Measurements from ENCODE around the gene SNTG2.

SNTG2 gene

GRCh38 chr2:1309507-1309906 is 358.9 kb downstream of the SNTG2 start:
- no peak for ATAC-seq
- TF ChIP-seq POU6F1 (CRISPR knock-in tag; IDR thresholded peaks at IDR 0.05; ENCODE audit: borderline replicate concordance, low read depth): no peak
- no peak for TF ChIP-seq OSR1 (CRISPR knock-in tag; IDR thresholded peaks at IDR 0.05)
- no peak for TF ChIP-seq TSHZ2 (CRISPR knock-in tag; IDR thresholded peaks at IDR 0.05)
- no peak for TF ChIP-seq SNAI2 (CRISPR knock-in tag; IDR thresholded peaks at IDR 0.05)
- no peak for TF ChIP-seq TCF4 (CRISPR knock-in tag; IDR thresholded peaks at IDR 0.05; ENCODE audit: borderline replicate concordance)
- TF ChIP-seq ZNF70 (CRISPR knock-in tag; IDR thresholded peaks at IDR 0.05): no peak
- no peak for TF ChIP-seq PATZ1 (CRISPR knock-in tag; IDR thresholded peaks at IDR 0.05; ENCODE audit: borderline replicate concordance)
- no peak for TF ChIP-seq ESRRG (CRISPR knock-in tag; IDR thresholded peaks at IDR 0.05)
- no peak for TF ChIP-seq ARNTL (CRISPR knock-in tag; IDR thresholded peaks at IDR 0.05; ENCODE audit: borderline replicate concordance, low read depth)
- TF ChIP-seq CSDC2 (CRISPR knock-in tag; IDR thresholded peaks at IDR 0.05): no peak
- no peak for TF ChIP-seq GLIS3 (CRISPR knock-in tag; IDR thresholded peaks at IDR 0.05)
- no peak for TF ChIP-seq RARB (CRISPR knock-in tag; IDR thresholded peaks at IDR 0.05)
- TF ChIP-seq TOX (CRISPR knock-in tag; IDR thresholded peaks at IDR 0.05; ENCODE audit: borderline replicate concordance): no peak
- TF ChIP-seq ZC3H10 (CRISPR knock-in tag; IDR thresholded peaks at IDR 0.05): no peak
- no peak for TF ChIP-seq ZFP30 (CRISPR knock-in tag; IDR thresholded peaks at IDR 0.05)
- no peak for TF ChIP-seq CSRNP3 (CRISPR knock-in tag; IDR thresholded peaks at IDR 0.05)
- no peak for TF ChIP-seq ZNF8 (CRISPR knock-in tag; IDR thresholded peaks at IDR 0.05)
- TF ChIP-seq ISL1 (CRISPR knock-in tag; IDR thresholded peaks at IDR 0.05): no peak
- TF ChIP-seq PPARA (CRISPR knock-in tag; IDR thresholded peaks at IDR 0.05; ENCODE audit: borderline replicate concordance): no peak

- ATAC-seq: no peak
- TF ChIP-seq ZFP30 (CRISPR knock-in tag; IDR thresholded peaks at IDR 0.05) (no peak), ZFP3 (CRISPR knock-in tag; IDR thresholded peaks at IDR 0.05) (no peak), PATZ1 (CRISPR knock-in tag; IDR thresholded peaks at IDR 0.05; ENCODE audit: borderline replicate concordance) (no peak), ARNTL (CRISPR knock-in tag; IDR thresholded peaks at IDR 0.05; ENCODE audit: borderline replicate concordance, low read depth) (no peak), RARB (CRISPR knock-in tag; IDR thresholded peaks at IDR 0.05) (no peak), ZNF8 (CRISPR knock-in tag; IDR thresholded peaks at IDR 0.05) (no peak), TOX (CRISPR knock-in tag; IDR thresholded peaks at IDR 0.05; ENCODE audit: borderline replicate concordance) (no peak), CREB5 (CRISPR knock-in tag; IDR thresholded peaks at IDR 0.05; ENCODE audit: low read depth) (no peak), ZNF565 (CRISPR knock-in tag; conservative IDR thresholded peaks at IDR 0.05; ENCODE audit: low read depth) (no peak), BACH2 (CRISPR knock-in tag; IDR thresholded peaks at IDR 0.05; ENCODE audit: borderline replicate concordance) (no peak), OSR1 (CRISPR knock-in tag; IDR thresholded peaks at IDR 0.05) (no peak), ISL1 (CRISPR knock-in tag; IDR thresholded peaks at IDR 0.05) (no peak), GLIS3 (CRISPR knock-in tag; IDR thresholded peaks at IDR 0.05) (no peak), ESRRG (CRISPR knock-in tag; IDR thresholded peaks at IDR 0.05) (no peak), PPARA (CRISPR knock-in tag; IDR thresholded peaks at IDR 0.05; ENCODE audit: borderline replicate concordance) (no peak), POU6F1 (CRISPR knock-in tag; IDR thresholded peaks at IDR 0.05; ENCODE audit: borderline replicate concordance, low read depth) (no peak), ZNF70 (CRISPR knock-in tag; IDR thresholded peaks at IDR 0.05) (no peak)
Measured at GRCh38 chr2:1310202-1310601, 359.6 kb downstream of the SNTG2 start.
